Psoas muscle (tissue), 8 donors: ENCODE measurements around the gene MRPS31. TPM values are rescaled to one million over a fixed set of nuclear protein-coding genes. Genes with fewer than 3 reads are reported as not detected.

Source experiments
- ATAC-seq, 4 donors: fragments of 200-7000 bp; cut with Tn5 transposase; one replicate each; pipeline ENCODE4 v1.9.1; 2020; ENCODE audit warnings: moderate library complexity in 3 of 4, mild to moderate bottlenecking in 2 of 4
- DNase-seq, 2 donors: peaks; one replicate each; pipeline ENCODE4 v3.0.0-alpha.2; 2020
- H3K27ac ChIP-seq: fragments of 200-600 bp; one replicate; pipeline ENCODE4 v1.8.0; 2022
- H3K27me3 ChIP-seq, 3 donors: fragments of 200-600 bp in 1 of 3; one replicate each; pipeline versions ENCODE4 v1.6.1 to v1.8.0; 2013 to 2022; ENCODE audit warnings: low read length in 2 of 3, mild to moderate bottlenecking in 2 of 3, moderate library complexity in 1 of 3; ENCODE audit not compliant: insufficient read depth in 3 of 3
- H3K36me3 ChIP-seq, 2 donors: fragments of 200-600 bp in 1 of 2; one replicate each; pipeline versions ENCODE4 v1.6.1 to v1.8.0; 2013 to 2022; ENCODE audit warnings: low read depth in 1 of 2, mild to moderate bottlenecking in 1 of 2, moderate library complexity in 1 of 2; ENCODE audit not compliant: insufficient read depth in 1 of 2
- H3K4me1 ChIP-seq: fragments of 200-600 bp; one replicate; pipeline ENCODE4 v1.8.0; 2022
- H3K4me3 ChIP-seq: fragments of 200-600 bp; one replicate; pipeline ENCODE4 v1.8.0; 2022; ENCODE audit warnings: mild to moderate bottlenecking
- H3K9me3 ChIP-seq: fragments of 200-600 bp; one replicate; pipeline ENCODE4 v1.8.0; 2022
- CTCF ChIP-seq: fragments of 200-600 bp; IDR thresholded peaks from one replicate; pipeline ENCODE4 v1.8.0; 2022; ENCODE audit warnings: antibody characterized with exemption
- WGBS, 3 donors: extraction: QIAGEN DNeasy Blood & Tissue Kit; methylation state at CpG; one replicate each; pipeline versions ENCODE4 v1.1.6 to v1.1.7; 2013; 5-methylcytosine and 5-hydroxymethylcytosine counted together
- intact Hi-C, 2 donors: fragments of 100-400 bp; cut with DNase I; formaldehyde crosslinking; loops; one replicate each; pipeline versions ENCODE4 v1.11.0 to v1.14.2; 2022
- polyA plus RNA-seq, 3 donors: library from polyadenylated mRNA; stranded (reverse); fragments of 200-250 nt; gene quantifications; one replicate each; pipeline ENCODE4 v1.2.3, GENCODE V29; 2013
- total RNA-seq, 4 donors: library from RNA; stranded (reverse); fragmentation: NEBNext Ultra II Directional in 2 of 4; extraction: Animal tissue kit (Norgen Biotek cat#: 25700) in 2 of 4; gene quantifications; one replicate each; pipeline versions ENCODE4 v1.2.1 to v1.2.4, GENCODE V29; 2021 to 2023
- donor health status: healthy with polysubstance abuse.
- donor health status: DM: no; HTN: no; CAD: no; lungs with moderate emphysema.
- donor health status: Bipolar disorder and iron deficiency.
- donor health status: healthy.
- donor health status: DM: yes; HTN: yes; CAD: no.
- donor health status: DM: no; HTN: no; CAD: no.
- donor health status: DM: no; HTN: no; CAD: no.
- donor health status: DM: yes; HTN: yes; CAD: no.

The MRPS31 gene
- total and polyA plus RNA-seq, 7 donors: 23.3 to 36.6 (median 26.8) TPM

- Histone ChIP-seq H3K36me3 (no peaks in the 10 kb centered on the region), H3K27ac (no peak overlapping the region), H3K4me1 (no peaks in the 10 kb centered on the region), H3K4me3 (no peak overlapping the region), H3K9me3 (no peaks in the 10 kb centered on the region), H3K27me3 (no peaks in the 10 kb centered on the region)
- no peak for TF ChIP-seq CTCF
- DNase-seq: no peak
- ATAC-seq: no peak
- 65 to 84% (median 76%) methylated on average over 2 of the region's 2 CpGs for WGBS, 3 donors
- intact Hi-C loops: no loop called here
Measured at GRCh38 chr13:40692946-40693345, 78.0 kb downstream of the MRPS31 start.

GRCh38 chr13:40688781-40689180, 82.2 kb downstream of the MRPS31 start:
- H3K4me1 ChIP-seq: no peaks in the 10 kb centered on the region
- no peak for TF ChIP-seq CTCF
- 78 to 85% (median 82%) methylated on average over 3 of the region's 3 CpGs for WGBS, 3 donors
- no peaks in the 10 kb centered on the region for H3K9me3 ChIP-seq
- H3K27me3 ChIP-seq: no peaks in the 10 kb centered on the region
- H3K4me3 ChIP-seq: no peak overlapping the region
- H3K36me3 ChIP-seq: no peaks in the 10 kb centered on the region
- no peak overlapping the region for H3K27ac ChIP-seq
- no peak for DNase-seq
- no peak for ATAC-seq
- intact Hi-C loops: loop anchor here in 1 of 2 donors (5.0 to 10.0 kb wide), 2 partner anchors 904 to 1006 kb away; no protein-coding TSS in a partner anchor

GRCh38 chr13:40682449-40683240, 88.3 kb downstream of the MRPS31 start:
- Histone ChIP-seq H3K27ac (no peak overlapping the region), H3K27me3 (no peaks in the 10 kb centered on the region), H3K4me1 (peaks cover 25% of the 10 kb centered on the region), H3K36me3 (no peaks in the 10 kb centered on the region), H3K4me3 (no peak overlapping the region), H3K9me3 (no peaks in the 10 kb centered on the region)
- DNase-seq: no peak
- intact Hi-C loops: loop anchor here (5.0 to 10.0 kb wide), 4 partner anchors 615 to 1000 kb away; no protein-coding TSS in a partner anchor
- ATAC-seq: peak in 3 of 4 donors; percentile 23 to 55 (median 32)
- WGBS, 3 donors: 55% methylated on average over 11 of the region's 11 CpGs
- TF ChIP-seq CTCF: peak; percentile 74

- peak; percentile 76 to 86 (median 84) for ATAC-seq
- no peaks in the 10 kb centered on the region for H3K27me3 ChIP-seq
- WGBS, 3 donors: 20 to 24% (median 22%) methylated on average over 7 of the region's 7 CpGs
- peaks cover 25% of the 10 kb centered on the region for H3K4me1 ChIP-seq
- DNase-seq: no peak
- H3K36me3 ChIP-seq: no peaks in the 10 kb centered on the region
- peak overlapping the region; percentile 55 for H3K27ac ChIP-seq
- intact Hi-C loops: loop anchor here (2.0 to 10.0 kb wide), 5 partner anchors 613 to 999 kb away; no protein-coding TSS in a partner anchor
- no peaks in the 10 kb centered on the region for H3K9me3 ChIP-seq
- no peak for TF ChIP-seq CTCF
- no peak overlapping the region for H3K4me3 ChIP-seq
Measured at GRCh38 chr13:40681341-40682146, 89.4 kb downstream of the MRPS31 start.
